ENCODE measurements around the gene ADAMTS3.

The ADAMTS3 gene

DNA sequence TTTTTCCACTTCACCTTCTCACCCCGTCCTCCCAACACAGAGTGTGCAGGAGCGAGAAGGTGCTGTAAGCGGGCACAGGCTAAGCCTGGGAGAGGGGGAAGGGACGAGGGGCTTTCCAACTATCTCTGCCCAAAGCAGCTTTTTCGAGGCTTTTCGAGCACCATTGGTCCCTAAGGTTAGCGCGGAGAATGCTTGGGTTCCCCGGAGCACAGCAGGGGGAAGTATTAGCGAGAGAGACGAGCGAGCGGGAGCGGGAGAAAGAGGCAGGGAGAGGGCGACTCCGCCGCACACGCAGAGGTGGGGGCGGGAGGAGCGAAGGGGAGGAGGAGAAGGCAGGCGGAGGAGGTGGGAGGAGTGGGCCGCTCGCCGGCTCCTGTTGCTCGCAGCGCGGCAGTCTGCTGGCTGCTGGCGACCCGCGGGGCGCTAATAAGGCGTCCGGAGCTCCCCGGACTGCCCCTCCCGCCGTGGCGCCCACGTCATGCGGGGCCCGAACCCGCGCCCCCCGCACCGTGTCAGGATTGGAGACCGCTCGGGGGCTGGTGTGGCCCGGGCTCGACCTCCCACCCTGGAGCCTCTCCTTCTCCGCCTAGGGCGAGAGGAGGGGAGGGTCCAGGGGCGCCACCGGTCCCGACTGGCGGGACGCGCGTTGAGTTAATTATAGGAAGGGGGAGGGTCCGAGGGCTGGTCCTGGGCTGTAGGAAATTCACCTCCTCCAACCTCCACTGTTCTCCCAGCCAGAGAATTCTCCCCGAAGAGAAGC, at the start of gene ADAMTS3:
ADAMTS3 (minus strand) TSS at position 263 of the 760 bp plus-strand sequence. CDS start 459 bp downstream, outside the sequence.
- DNase-seq (ENCODE audit: low read depth in 2 of 2) = no peak

DNA sequence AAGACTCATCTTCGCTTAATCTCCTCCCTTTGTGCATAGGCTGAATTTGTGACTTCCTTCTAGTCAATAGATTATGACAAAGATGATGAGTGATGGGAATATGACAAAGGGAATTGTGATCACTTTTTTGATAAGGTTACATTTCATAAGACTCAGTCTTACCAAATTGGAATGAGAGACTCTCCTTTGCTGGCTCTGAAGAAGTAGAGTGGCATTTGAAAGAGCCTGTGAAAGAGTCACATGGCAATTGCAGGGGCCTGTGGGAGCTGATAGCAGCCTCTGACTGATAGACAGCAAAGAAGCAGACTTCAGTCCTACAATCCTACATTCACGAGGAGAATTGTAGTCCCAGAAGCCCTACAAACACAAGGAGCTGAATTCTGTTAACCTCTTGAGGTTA, 44.9 kb upstream of the ADAMTS3 start:
- DNase-seq (ENCODE audit: low read depth in 2 of 2) = no peak

DNA sequence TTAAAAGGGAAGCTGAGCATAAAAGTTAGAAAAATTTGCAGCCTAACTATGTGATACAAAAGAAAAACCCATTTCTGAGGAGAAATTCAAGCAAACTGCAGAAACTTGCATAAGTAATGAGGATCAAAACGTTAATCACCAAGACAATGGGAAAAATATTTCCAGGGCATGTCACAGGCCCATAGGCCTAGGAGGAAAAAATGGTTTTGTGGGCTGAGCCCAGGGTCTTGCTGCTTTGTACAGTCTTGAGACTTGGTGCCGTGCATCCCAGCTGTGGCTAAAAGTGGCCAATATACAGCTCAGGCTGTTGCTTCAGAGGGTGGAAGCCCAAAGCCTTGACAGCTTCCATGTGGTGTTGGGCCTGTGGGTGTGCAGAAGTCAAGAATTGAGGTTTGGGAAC, 37.7 kb upstream of the ADAMTS3 start:
- no peak for DNase-seq (ENCODE audit: low read depth in 2 of 2)

GRCh38 chr4:72604324-72604723, 35.3 kb upstream of the ADAMTS3 start:
- DNase-seq (ENCODE audit: low read depth in 2 of 2) = no peak

DNA sequence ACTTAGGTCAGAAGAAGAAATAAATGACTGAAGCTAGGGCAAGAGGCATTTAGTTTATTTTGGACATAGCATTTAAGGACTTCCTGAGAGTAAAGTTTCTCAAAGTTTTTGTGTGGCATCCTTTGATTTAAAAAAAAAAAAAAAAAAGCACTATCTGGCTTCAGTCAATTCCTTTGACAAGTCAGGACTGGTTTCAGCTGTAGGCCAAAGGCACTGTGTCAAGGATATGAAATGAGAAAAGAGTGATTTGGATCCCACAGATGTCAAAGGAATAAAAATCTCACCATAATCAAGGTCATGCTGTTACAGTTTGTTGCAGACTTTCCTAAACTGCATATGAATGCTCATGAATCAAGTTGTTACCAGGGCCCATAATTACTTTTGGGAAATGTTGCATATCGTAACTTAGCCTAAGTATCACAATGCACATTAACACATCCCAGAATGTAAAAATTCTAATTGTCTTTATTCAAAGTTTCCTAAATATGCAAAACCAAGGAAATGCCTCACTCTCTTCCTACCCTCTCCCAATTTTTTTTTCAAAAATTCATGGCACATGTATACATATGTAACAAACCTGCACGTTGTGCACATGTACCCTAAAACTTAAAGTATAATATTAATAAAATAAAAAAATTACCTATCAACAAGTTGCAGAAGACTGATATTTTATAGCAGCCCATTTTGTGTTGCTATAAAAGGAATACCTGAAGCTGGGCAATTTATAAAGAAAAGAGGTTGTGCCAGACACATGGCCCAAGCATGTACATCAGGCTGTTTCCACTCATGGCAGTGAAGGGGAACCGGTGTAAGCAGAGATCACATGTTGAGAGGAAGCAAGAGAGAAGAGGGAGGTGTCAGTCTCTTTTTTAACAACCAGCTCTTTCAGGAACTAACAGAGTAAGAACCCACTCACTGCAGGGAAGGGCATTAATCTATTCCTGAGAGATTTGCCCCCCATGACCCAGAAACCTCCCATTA, 33.7 kb upstream of the ADAMTS3 start:
- DNase-seq (ENCODE audit: low read depth in 2 of 2) = no peak

- DNase-seq (ENCODE audit: low read depth in 2 of 2) = no peak
These were observed 22.8 kb upstream of the ADAMTS3 start for GRCh38 chr4:72591547-72592454.

DNA sequence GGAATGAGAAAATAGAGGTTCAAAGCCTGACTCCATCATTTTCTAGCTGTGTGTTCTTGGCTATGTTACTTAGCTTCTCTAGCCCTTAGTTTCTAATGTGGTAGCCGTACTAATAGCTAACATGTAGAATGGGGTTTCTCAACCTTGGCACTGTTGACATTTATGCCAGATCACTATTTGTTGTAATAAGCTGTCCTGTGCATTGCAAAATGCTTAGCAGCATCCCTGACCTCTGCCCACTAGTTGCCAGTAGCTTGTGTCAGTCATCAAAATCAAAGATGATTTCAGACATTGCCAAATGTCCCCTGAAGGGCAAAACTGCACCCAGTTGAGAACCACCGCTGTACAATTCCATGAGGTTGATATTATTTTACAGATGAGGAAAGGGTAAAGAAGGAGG, 18.3 kb upstream of the ADAMTS3 start:
- no peak for DNase-seq (ENCODE audit: low read depth in 2 of 2)

DNA sequence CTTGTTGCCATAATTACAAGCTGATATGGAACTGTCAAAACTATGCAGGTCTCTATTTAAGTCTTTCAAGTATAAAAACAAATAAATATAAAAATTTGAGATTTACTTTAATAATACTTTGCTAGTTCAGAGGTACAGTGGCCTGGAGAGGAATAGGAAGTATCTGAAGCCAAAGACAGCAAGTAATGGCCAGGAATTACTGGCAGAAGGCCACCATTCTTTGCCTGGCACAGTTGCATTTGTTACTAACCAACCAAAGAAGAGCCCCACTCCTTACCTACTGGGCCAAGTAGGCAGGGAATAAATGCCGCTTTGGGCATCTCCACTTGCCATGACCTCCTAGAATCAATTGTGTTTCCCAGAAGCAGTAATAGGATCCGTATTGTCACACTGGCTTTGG, 13.8 kb upstream of the ADAMTS3 start:
- DNase-seq (ENCODE audit: low read depth in 2 of 2) = no peak

GRCh38 chr4:72577211-72577610, 8.2 kb upstream of the ADAMTS3 start:
- no peak for DNase-seq (ENCODE audit: low read depth in 2 of 2)

DNA sequence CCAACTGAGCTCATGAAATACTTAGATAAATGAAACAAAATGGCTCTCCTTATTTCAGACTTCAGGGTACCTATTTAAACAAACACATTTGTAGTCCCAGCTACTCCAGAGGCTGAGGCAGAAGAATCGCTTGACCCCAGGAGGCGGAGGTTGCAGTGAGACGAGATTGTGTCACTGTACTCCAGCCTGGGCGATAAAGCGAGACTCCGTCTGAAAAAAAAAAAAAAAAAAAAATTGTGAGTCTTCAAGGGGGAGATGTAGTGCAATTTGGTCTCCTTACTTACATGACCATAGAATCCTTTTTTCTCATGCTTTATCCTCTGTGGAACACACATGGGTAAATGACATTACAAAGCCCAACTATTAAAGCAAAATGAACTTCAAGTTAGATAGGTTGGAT, 2.3 kb upstream of the ADAMTS3 start:
- DNase-seq (ENCODE audit: low read depth in 2 of 2) = no peak

GRCh38 chr4:72569719-72570235, 756 bp upstream of the ADAMTS3 start:
- DNase-seq (ENCODE audit: low read depth in 2 of 2) = no peak

DNA sequence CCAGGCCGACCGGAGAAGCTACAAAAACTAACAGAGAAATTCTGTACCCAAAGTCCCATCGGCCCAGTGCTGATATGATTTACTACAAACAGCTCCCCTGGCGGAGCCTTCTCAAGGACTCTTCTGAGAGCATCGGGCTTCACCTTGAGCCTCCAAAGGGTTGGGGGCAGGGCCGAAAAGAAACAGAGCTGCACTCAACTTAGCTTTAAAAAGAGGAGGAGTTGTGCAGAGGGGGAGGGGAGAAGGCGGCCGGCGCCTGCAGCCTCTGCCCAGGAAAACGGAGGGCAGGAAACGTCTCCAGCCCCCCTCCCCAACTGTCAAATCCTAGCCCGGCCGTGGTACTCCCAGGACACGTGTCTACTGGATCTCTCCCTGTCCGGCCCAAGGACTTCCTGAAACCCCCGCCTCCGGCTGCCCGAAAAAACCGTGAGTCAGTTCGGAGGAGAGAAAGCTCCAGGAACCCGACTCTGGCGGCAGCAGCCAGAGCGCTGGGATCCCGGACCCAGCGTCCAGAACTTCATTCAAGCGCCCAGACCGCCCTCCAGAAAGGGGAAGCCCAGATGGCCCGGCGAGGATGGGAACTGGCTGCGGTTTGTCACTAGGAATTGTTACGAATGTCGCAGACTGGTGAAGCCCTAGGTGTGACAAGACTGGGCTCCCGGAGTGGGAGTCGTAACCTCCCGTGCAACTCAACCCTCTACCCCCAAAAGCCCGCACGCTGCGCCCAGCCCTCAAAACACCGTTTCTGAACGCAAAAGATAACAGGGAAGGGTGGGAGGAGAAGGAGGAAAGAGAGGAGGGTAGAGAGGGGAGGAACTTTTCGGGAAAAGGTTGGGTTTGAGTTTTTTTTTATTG, 973 bp downstream of the ADAMTS3 start:
- peak in 1 of 2 donors; percentile 15 for DNase-seq (ENCODE audit: low read depth in 2 of 2)

- no peak for DNase-seq (ENCODE audit: low read depth in 2 of 2)
These were observed 2.0 kb downstream of the ADAMTS3 start for GRCh38 chr4:72567036-72567435.

- no peak for DNase-seq (ENCODE audit: low read depth in 2 of 2)
These were observed 2.5 kb downstream of the ADAMTS3 start for GRCh38 chr4:72566464-72566972.

- DNase-seq (ENCODE audit: low read depth in 2 of 2) = no peak
These were observed 4.2 kb downstream of the ADAMTS3 start for GRCh38 chr4:72564789-72565188.

DNA sequence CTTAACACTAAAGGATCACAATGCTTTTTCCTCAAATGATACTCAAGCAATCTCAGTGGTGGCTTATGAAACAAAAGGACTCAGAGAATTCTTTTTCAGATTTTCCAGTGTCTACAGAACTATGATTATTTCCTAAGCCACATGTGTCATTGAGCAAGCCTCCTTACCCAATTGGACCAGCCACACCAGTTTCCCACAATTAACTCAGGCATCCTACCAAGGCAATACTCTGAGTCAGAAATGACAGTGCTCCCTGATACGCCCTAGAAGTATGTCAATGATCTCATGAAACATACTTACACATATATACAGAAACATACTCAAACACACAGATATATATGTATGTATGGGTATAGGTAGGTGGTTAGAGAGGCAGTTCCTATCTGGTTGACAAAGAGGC, 4.8 kb downstream of the ADAMTS3 start:
- DNase-seq (ENCODE audit: low read depth in 2 of 2) = no peak

DNA sequence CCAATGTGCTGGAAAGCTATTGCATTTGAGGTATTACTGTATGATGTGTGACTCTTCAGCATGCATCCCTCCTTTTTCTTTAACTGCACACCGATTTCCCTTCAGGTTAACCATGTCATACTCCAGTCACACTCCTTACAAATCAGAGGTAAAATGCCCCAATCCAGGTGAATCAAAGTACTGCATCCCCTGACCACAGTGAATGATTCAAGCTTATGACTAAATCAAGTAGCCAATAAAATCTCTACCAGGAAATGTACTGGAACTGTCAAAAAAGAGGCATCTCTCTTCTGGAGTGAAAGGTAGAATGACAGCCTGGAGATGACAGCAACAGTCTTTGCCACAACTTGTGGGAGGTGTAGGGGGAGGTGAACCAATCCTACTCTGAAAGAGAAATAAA, 10.4 kb downstream of the ADAMTS3 start:
- DNase-seq (ENCODE audit: low read depth in 2 of 2) = no peak

DNA sequence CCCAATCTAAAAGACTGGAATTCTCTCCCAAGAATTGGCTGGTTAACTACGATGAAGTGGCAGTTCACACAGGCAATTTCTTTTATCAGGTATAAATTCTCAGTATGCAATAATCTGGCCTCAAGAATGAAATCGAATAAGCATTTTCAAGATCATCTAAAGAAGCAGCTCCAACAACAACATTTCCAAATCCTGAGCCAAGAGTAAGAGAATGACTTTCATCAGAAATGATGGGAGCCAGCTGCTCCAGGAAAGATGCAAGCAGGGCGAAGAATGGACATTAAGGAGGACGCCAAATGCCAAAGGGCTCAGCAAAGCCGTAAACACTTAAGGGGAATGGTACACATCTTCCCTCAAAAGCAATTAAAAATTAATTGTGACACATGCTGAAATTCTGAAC, 12.0 kb downstream of the ADAMTS3 start:
- no peak for DNase-seq (ENCODE audit: low read depth in 2 of 2)

- DNase-seq (ENCODE audit: low read depth in 2 of 2) = no peak
These were observed 13.6 kb downstream of the ADAMTS3 start for GRCh38 chr4:72555377-72555831.
